GM12878 (cell line): ENCODE measurements around the gene CNN1. TPM values are rescaled to one million over a fixed set of nuclear protein-coding genes. Genes with fewer than 3 reads are reported as not detected.

Source experiments
- ATAC-seq: fragments of 200-7000 bp; cut with Tn5 transposase; 3 replicates; pipeline ENCODE4 v1.9.1; 2020; ENCODE audit warnings: mild to moderate bottlenecking, moderate library complexity
- BruUV-seq: library from RNA; stranded (reverse); fragments of 400-500 nt; replicated peaks from 2 replicates; lab custom pipeline; 2021; lab: Mats Ljungman, UMichigan
- CTCF ChIA-PET: fragments of 300-600 bp; sonication (Branson Sonifier 250); formaldehyde crosslinking; extraction: SDS; loops from one replicate; lab custom pipeline; 2021; ENCODE audit warnings: inconsistent platforms; lab: Yijun Ruan, JAX
- POLR2A ChIA-PET: fragments of 350-600 bp; formaldehyde crosslinking; extraction: SDS; loops from one replicate; lab custom pipeline; 2021; ENCODE audit warnings: inconsistent platforms; lab: Charles Lee
- RAD21 ChIA-PET: fragments of 300-600 bp; sonication (Branson Sonifier 250); formaldehyde crosslinking; loops from one replicate; lab custom pipeline; 2023; ENCODE audit warnings: antibody characterized with exemption; ENCODE audit not compliant: unreplicated experiment; lab: Charles Lee
- SMC1A ChIA-PET: fragments of 300-600 bp; sonication (Branson Sonifier 250); formaldehyde crosslinking; loops from one replicate; lab custom pipeline; 2023; ENCODE audit not compliant: unreplicated experiment, uncharacterized antibody; lab: Charles Lee
- DNase-seq: peaks from one replicate; pipeline ENCODE4 v3.0.0-alpha.2; 2011; ENCODE audit warnings: low read depth, low spot score
- FAIRE-seq: peaks from 3 replicates; lab custom pipeline; 2011; peaks lifted over from hg19 to GRCh38; lab: Jason Lieb, UNC
- H2AFZ ChIP-seq: 2 replicates; pipeline ENCODE4 v1.6.0; 2011; ENCODE audit warnings: low read depth, low read length, control low read depth; ENCODE audit not compliant: control insufficient read depth
- H3K27ac ChIP-seq: 2 replicates; pipeline ENCODE4 v1.5.1; 2011; ENCODE audit warnings: control low read depth; ENCODE audit not compliant: control insufficient read depth, insufficient read depth
- H3K27me3 ChIP-seq, 2 experiments: replicated peaks in 1 of 2; 2 replicates each; pipeline versions ENCODE4 v1.6.0 to v1.6.1; 2011; ENCODE audit warnings: low read length in 1 of 2; ENCODE audit not compliant: control insufficient read depth in 2 of 2, insufficient read depth in 2 of 2
- H3K36me3 ChIP-seq, 2 experiments: 2 replicates each; pipeline ENCODE4 v1.5.1; 2011; ENCODE audit warnings: low read length in 1 of 2; ENCODE audit not compliant: control insufficient read depth in 2 of 2, insufficient read depth in 2 of 2
- H3K4me1 ChIP-seq: 2 replicates; pipeline ENCODE4 v1.6.1; 2011; ENCODE audit warnings: mild to moderate bottlenecking, low read length, moderate library complexity, mixed read lengths; ENCODE audit not compliant: control insufficient read depth, insufficient read depth
- H3K4me2 ChIP-seq: 2 replicates; pipeline ENCODE4 v1.6.0; 2011; ENCODE audit warnings: control low read depth; ENCODE audit not compliant: control insufficient read depth, insufficient read depth
- H3K4me3 ChIP-seq: fragments of 200-600 bp; sonication (generic); 2 replicates; pipeline ENCODE4 v1.5.1; 2016
- H3K79me2 ChIP-seq: 2 replicates; pipeline ENCODE4 v1.6.0; 2011; ENCODE audit warnings: low read length; ENCODE audit not compliant: control insufficient read depth, insufficient read depth
- H3K9ac ChIP-seq: 2 replicates; pipeline ENCODE4 v1.8.0; 2011; ENCODE audit warnings: low read length, control low read depth, mixed read lengths; ENCODE audit not compliant: control insufficient read depth, insufficient read depth
- H3K9me3 ChIP-seq: replicated peaks from 3 replicates; pipeline ENCODE4 v1.5.1; 2011; ENCODE audit warnings: mild to moderate bottlenecking, low read length; ENCODE audit not compliant: control insufficient read depth, insufficient read depth
- H4K20me1 ChIP-seq: 2 replicates; pipeline ENCODE4 v1.6.0; 2011; ENCODE audit not compliant: control insufficient read depth, insufficient read depth
- HDGF ChIP-seq: fragments of 450-650 bp; IDR thresholded peaks from 2 replicates; pipeline ENCODE4 v1.6.1; 2016; ENCODE audit warnings: antibody characterized with exemption
- TAF1 ChIP-seq: IDR thresholded peaks from 2 replicates; pipeline ENCODE4 v1.6.1; 2011; ENCODE audit warnings: mild to moderate bottlenecking, low read depth, low read length, borderline replicate concordance
- ZNF217 ChIP-seq: fragments of 450-650 bp; IDR thresholded peaks from 2 replicates; pipeline ENCODE4 v1.6.1; 2017; ENCODE audit warnings: antibody characterized with exemption, mild to moderate bottlenecking
- ZNF24 ChIP-seq: fragments of 450-650 bp; IDR thresholded peaks from 2 replicates; pipeline ENCODE4 v1.6.1; 2017; ENCODE audit warnings: antibody characterized with exemption, mild to moderate bottlenecking
- WGBS: methylation state at CpG from one replicate; pipeline ENCODE4 v1.1.6; 2016; ENCODE audit warnings: low lambda C conversion rate; ENCODE audit not compliant: insufficient replicate concordance, insufficient coverage; ENCODE audit errors: missing lambda C conversion rate; 5-methylcytosine and 5-hydroxymethylcytosine counted together
- in situ Hi-C: fragments of 300-500 bp; cut with MboI; formaldehyde crosslinking; loops from 9 replicates; pipeline ENCODE4 v1.14.3; 2018; ENCODE audit warnings: mixed read lengths
- intact Hi-C: fragments of 100-400 bp; cut with micrococcal nuclease; formaldehyde crosslinking; loops from one replicate; pipeline ENCODE4 v1.14.2; 2022; ENCODE audit not compliant: unreplicated experiment
- polyA plus RNA-seq, 11 experiments: library from polyadenylated mRNA; depleted of rRNA in 4 of 11; unstranded in 6 of 11; stranded (reverse) in 5 of 11; fragments of >200 nt; fragmentation: Nextera tagmentation in 4 of 11; fragmentation: Illumina TruSeq in 1 of 11; extraction: Ambion mirVana in 4 of 11; extraction: Trizol in 1 of 11; gene quantifications; 1 replicate in 1 of 11; 2 replicates in 10 of 11; pipeline versions ENCODE4 v1.2.1 to v1.2.3, GENCODE V29; 2011 to 2016; ENCODE audit warnings: inconsistent platforms in 2 of 11, missing spikeins in 2 of 11, low read depth in 1 of 11
- total RNA-seq, 4 experiments: library from RNA; depleted of rRNA in 3 of 4; stranded (reverse); fragments of >200 nt in 3 of 4; fragmentation: Illumina TruSeq in 1 of 4; extraction: Trizol in 1 of 4; gene quantifications; 2 replicates each; pipeline versions ENCODE4 v1.2.1 to v1.2.3, GENCODE V29; 2013 to 2021
- TF ChIP-seq, protein P1 (sequence below): fragments of 450-650 bp; IDR thresholded peaks from 2 replicates; pipeline ENCODE4 v1.6.1; 2017; ENCODE audit warnings: borderline replicate concordance
- TF ChIP-seq, protein P2 (sequence below): IDR thresholded peaks from 2 replicates; pipeline ENCODE4 v1.6.1; 2012; ENCODE audit warnings: low read depth, low read length, improper control_type of control experiment

CNN1 gene
- total and polyA plus RNA-seq, 10 of the 15 experiments (the other 5 are each of a cell fraction or from before 2014, with no cell fraction given): 0.03 to 0.58 (median 0.22) TPM; not detected in 1

DNA sequence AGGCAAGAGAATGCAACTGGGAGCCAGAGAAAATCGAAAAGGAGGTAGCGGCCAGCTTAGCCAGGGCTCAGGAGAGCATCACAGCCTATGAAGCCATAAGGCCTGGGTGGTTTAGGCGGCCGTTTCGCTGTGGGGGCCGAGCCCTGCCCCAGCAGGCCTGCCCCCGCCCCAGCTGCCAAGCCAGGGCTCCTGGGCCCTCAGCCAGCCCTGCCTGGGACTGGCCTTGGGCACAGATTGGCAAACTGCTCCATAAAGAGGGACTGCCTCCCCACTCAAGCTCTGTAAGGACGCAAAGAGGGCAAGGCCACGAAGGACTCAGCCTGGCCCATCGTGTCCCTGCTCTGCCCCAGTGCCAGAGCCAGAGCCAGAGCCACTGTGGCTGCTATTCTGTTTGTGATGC, 43.2 kb upstream of the CNN1 start:
- Histone ChIP-seq H3K9ac (no peak overlapping the region), H3K4me1 (no peaks in the 10 kb centered on the region), H3K27me3 (no peaks in the 10 kb centered on the region), H3K4me3 (no peak overlapping the region)
- POLR2A ChIA-PET: interaction anchor here (0.6 kb wide), 1 partner anchor 13 kb away, joined by 3 read pairs; no protein-coding TSS in a partner anchor
- SMC1A ChIA-PET: interaction anchor here (1.3 kb wide), 1 partner anchor 96 kb away, joined by 4 read pairs; no protein-coding TSS in a partner anchor
- DNase-seq: no peak
- RAD21 ChIA-PET: interaction anchor here (0.7 kb wide), 1 partner anchor 54 kb away, joined by 3 read pairs; no protein-coding TSS in a partner anchor
- intact Hi-C loops: no loop called here
- BruUV-seq: no TSS peak
- TF ChIP-seq ZNF217 (no peak), TAF1 (no peak), ZNF24 (no peak)
- TF ChIP-seq, protein P1, sequence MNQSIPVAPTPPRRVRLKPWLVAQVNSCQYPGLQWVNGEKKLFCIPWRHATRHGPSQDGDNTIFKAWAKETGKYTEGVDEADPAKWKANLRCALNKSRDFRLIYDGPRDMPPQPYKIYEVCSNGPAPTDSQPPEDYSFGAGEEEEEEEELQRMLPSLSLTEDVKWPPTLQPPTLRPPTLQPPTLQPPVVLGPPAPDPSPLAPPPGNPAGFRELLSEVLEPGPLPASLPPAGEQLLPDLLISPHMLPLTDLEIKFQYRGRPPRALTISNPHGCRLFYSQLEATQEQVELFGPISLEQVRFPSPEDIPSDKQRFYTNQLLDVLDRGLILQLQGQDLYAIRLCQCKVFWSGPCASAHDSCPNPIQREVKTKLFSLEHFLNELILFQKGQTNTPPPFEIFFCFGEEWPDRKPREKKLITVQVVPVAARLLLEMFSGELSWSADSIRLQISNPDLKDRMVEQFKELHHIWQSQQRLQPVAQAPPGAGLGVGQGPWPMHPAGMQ: no peak
- TF ChIP-seq, all 136 proteins: peak for 0
- Histone ChIP-seq H3K9me3 (no peaks in the 10 kb centered on the region), H3K36me3 (peaks cover 5 to 6% of the 10 kb centered on the region in 2 experiments; a peak in 3 of 4 replicates), H3K27ac (no peak overlapping the region), H2AFZ (no peak overlapping the region), H3K4me2 (no peak overlapping the region), H3K79me2 (no peaks in the 10 kb centered on the region), H4K20me1 (no peaks in the 10 kb centered on the region)
- in situ Hi-C loops: loop anchor here (5.0 kb wide), 1 partner anchor 92 kb away; no protein-coding TSS in a partner anchor
- CTCF ChIA-PET: interaction anchor here (1.3 to 3.0 kb wide), 3 partner anchors 8 to 93 kb away, joined by 4 to 12 read pairs (median 5); no protein-coding TSS in a partner anchor
- ATAC-seq (no peak), FAIRE-seq (no peak)
- WGBS: 83% methylated on average over 10 of the region's 10 CpGs

DNA sequence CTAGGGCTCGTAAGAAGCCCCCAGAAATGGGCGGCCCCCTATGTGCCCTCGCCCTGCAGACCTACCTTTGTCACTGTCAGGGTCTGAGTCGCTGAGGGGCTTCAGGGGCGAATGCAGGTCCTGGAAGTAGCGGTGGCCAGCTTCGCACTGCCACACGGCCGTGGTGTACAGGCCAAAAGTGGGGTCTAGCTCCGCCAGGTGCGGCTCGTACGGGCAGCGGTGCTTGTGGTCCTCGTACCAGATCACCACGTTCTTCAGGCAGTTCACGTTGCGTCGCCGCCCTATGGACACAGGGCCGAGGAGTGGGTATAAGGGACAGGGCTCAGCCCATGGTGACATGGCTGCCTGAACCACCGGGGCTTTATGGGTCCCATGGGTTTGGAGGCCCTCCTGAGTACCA, 42.8 kb upstream of the CNN1 start:
- intact Hi-C loops: loop anchor here (1.0 kb wide), 1 partner anchor 91 kb away; no protein-coding TSS in a partner anchor
- ChIA-PET CTCF (interaction anchor here (0.5 to 3.0 kb wide), 6 partner anchors 8 to 97 kb away, joined by 3 to 12 read pairs (median 4); no protein-coding TSS in a partner anchor), RAD21 (no interaction called here), SMC1A (interaction anchor here (1.3 kb wide), 1 partner anchor 95 kb away, joined by 4 read pairs; no protein-coding TSS in a partner anchor), POLR2A (interaction anchor here (0.6 kb wide), 3 partner anchors 13 to 168 kb away, joined by 3 to 10 read pairs (median 4); no protein-coding TSS in a partner anchor)
- Histone ChIP-seq H3K27ac (no peak overlapping the region), H3K79me2 (no peaks in the 10 kb centered on the region), H3K9ac (no peak overlapping the region), H3K9me3 (no peaks in the 10 kb centered on the region), H4K20me1 (no peaks in the 10 kb centered on the region), H3K36me3 (peaks cover 5 to 6% of the 10 kb centered on the region in 2 experiments; a peak in 3 of 4 replicates), H2AFZ (no peak overlapping the region), H3K4me2 (no peak overlapping the region), H3K4me1 (no peaks in the 10 kb centered on the region), H3K27me3 (no peaks in the 10 kb centered on the region), H3K4me3 (no peak overlapping the region)
- WGBS: 92% methylated on average over 22 of the region's 22 CpGs
- no TSS peak for BruUV-seq
- no peak for ATAC-seq
- TF ChIP-seq, protein P2, sequence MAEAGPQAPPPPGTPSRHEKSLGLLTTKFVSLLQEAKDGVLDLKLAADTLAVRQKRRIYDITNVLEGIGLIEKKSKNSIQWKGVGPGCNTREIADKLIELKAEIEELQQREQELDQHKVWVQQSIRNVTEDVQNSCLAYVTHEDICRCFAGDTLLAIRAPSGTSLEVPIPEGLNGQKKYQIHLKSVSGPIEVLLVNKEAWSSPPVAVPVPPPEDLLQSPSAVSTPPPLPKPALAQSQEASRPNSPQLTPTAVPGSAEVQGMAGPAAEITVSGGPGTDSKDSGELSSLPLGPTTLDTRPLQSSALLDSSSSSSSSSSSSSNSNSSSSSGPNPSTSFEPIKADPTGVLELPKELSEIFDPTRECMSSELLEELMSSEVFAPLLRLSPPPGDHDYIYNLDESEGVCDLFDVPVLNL: no peak
- no peak for TF ChIP-seq HDGF
- no peak for DNase-seq
- in situ Hi-C loops: loop anchor here (5.0 kb wide), 1 partner anchor 91 kb away; no protein-coding TSS in a partner anchor
- FAIRE-seq: no peak
